ENCODE data around the gene C11orf21.

GRCh38 chr11:2298131-2298794 is 3.5 kb downstream of the C11orf21 start:
- TF ChIP-seq CTCF (IDR thresholded peaks at IDR 0.05; ENCODE audit: insufficient read depth, low read depth, low read length) = no peak
- no peak for TF ChIP-seq EZH2 (IDR thresholded peaks at IDR 0.05; ENCODE audit: insufficient read depth, low read length)

Measured in astrocyte (in vitro differentiated cells and primary cell).